ENCODE measurements around the gene TMEM185B. TPM values are rescaled to one million over a fixed set of nuclear protein-coding genes. Genes with fewer than 3 reads are reported as not detected.

Gene TMEM185B
- total and polyA plus RNA-seq, 10 of the 15 experiments (the other 5 are each of a cell fraction or from before 2014, with no cell fraction given) = 2.4 to 20.9 (median 14.5) TPM

DNA sequence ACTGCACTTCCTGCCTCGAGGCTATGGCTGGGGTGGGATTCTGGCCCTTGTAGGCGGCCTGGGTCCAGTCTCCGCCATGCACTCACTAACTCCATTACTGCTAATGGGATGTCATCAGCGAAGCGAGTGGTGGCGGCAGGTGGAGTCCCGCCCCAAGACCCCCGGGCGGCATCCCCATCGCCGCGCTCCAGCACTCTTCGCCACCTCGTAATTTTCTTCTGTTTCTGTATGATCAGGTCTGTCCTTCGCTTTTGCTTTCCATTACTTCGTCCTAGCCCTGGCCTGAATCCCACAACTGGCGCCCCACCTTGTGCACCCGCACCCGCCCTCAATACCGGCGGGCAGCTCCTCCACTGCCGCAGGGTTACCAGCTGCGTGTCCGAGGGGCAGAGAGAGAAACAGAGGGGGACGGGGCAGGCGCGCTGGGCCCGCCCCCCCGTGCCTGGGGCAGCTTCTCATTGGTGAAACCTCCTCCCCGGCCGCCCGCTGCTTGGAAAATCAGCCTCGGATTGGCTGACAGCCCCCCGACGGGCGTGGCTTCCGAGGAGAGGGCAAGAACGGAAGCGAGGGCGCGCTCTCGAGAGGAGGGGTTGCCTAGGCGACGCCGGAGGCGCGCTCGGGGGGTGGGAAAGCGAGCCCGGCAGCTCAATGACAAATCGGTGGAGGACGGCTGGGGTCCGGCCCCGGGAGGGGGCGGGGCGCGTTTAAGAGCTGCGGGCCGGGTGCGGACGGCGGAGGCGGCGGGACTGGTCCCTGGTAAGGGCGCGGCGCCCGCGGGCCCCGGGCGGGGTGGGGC, 29.2 kb upstream of the TMEM185B start, which contains the start of gene RALB (continued):
- peak; percentile 25; the same call in 1 of the 2 replicates for TF ChIP-seq NKRF (conservative IDR thresholded peaks at IDR 0.05)
- TF ChIP-seq POLR2A (IDR thresholded peaks at IDR 0.05; ENCODE audit: low read depth, low read length) = peak; percentile 79
- TF ChIP-seq MTA2 (IDR thresholded peaks at IDR 0.05; ENCODE audit: low read depth) = peak; percentile 19; the same call in 1 of the 2 replicates
- peak; percentile 28; the same call in 1 of the 2 replicates for TF ChIP-seq CREM (IDR thresholded peaks at IDR 0.05; ENCODE audit: low read depth)
- TF ChIP-seq POLR2AphosphoS2 (IDR thresholded peaks at IDR 0.05; ENCODE audit: low read depth, low read length) = 0 out of 2 replicates have a peak, but pooled peaks have one; percentile 51
- 0 out of 2 replicates have a peak, but pooled peaks have one; percentile 31 for TF ChIP-seq SMAD5 (IDR thresholded peaks at IDR 0.05; ENCODE audit: low read depth)
- TF ChIP-seq MXI1 (IDR thresholded peaks at IDR 0.05; ENCODE audit: low read depth, low read length) = peak; percentile 92
- TF ChIP-seq SKIL (IDR thresholded peaks at IDR 0.05; ENCODE audit: low read depth, poor library complexity, severe bottlenecking) = no peak
- 0 out of 2 replicates have a peak, but pooled peaks have one; percentile 18 for TF ChIP-seq TCF12 (IDR thresholded peaks at IDR 0.05; ENCODE audit: low read depth, low read length)
- TF ChIP-seq, protein P1, sequence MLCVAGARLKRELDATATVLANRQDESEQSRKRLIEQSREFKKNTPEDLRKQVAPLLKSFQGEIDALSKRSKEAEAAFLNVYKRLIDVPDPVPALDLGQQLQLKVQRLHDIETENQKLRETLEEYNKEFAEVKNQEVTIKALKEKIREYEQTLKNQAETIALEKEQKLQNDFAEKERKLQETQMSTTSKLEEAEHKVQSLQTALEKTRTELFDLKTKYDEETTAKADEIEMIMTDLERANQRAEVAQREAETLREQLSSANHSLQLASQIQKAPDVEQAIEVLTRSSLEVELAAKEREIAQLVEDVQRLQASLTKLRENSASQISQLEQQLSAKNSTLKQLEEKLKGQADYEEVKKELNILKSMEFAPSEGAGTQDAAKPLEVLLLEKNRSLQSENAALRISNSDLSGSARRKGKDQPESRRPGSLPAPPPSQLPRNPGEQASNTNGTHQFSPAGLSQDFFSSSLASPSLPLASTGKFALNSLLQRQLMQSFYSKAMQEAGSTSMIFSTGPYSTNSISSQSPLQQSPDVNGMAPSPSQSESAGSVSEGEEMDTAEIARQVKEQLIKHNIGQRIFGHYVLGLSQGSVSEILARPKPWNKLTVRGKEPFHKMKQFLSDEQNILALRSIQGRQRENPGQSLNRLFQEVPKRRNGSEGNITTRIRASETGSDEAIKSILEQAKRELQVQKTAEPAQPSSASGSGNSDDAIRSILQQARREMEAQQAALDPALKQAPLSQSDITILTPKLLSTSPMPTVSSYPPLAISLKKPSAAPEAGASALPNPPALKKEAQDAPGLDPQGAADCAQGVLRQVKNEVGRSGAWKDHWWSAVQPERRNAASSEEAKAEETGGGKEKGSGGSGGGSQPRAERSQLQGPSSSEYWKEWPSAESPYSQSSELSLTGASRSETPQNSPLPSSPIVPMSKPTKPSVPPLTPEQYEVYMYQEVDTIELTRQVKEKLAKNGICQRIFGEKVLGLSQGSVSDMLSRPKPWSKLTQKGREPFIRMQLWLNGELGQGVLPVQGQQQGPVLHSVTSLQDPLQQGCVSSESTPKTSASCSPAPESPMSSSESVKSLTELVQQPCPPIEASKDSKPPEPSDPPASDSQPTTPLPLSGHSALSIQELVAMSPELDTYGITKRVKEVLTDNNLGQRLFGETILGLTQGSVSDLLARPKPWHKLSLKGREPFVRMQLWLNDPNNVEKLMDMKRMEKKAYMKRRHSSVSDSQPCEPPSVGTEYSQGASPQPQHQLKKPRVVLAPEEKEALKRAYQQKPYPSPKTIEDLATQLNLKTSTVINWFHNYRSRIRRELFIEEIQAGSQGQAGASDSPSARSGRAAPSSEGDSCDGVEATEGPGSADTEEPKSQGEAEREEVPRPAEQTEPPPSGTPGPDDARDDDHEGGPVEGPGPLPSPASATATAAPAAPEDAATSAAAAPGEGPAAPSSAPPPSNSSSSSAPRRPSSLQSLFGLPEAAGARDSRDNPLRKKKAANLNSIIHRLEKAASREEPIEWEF (IDR thresholded peaks at IDR 0.05; ENCODE audit: insufficient replicate concordance, low read depth, low read length) = no peak
- peak; percentile 76 for TF ChIP-seq RFX5 (IDR thresholded peaks at IDR 0.05; ENCODE audit: low read depth, low read length)
- TF ChIP-seq JUNB (IDR thresholded peaks at IDR 0.05) = no peak
- peak; percentile 33 to 80; a peak in 3 of 4 replicates for TF ChIP-seq BHLHE40 (IDR thresholded peaks at IDR 0.05; ENCODE audit: borderline replicate concordance in 1 of 2, low read depth in 2 of 2, low read length in 1 of 2)
- peak; percentile 44; the same call in 1 of the 2 replicates for TF ChIP-seq CREB1 (IDR thresholded peaks at IDR 0.05; ENCODE audit: low read depth)
- TF ChIP-seq GATAD2B (conservative IDR thresholded peaks at IDR 0.05; ENCODE audit: low read depth) = no peak
- 0 out of 2 replicates have a peak, but pooled peaks have one; percentile 40 for TF ChIP-seq POLR2AphosphoS5 (IDR thresholded peaks at IDR 0.05; ENCODE audit: low read length)

Data from GM12878 (cell line).